Purkinje cell (primary cell): Measurements from ENCODE around the gene PPY. TPM values are rescaled to one million over a fixed set of nuclear protein-coding genes. Genes with fewer than 3 reads are reported as not detected.

Experiments used
- polyA plus RNA-seq: library from polyadenylated mRNA; unstranded; fragments of >200 nt; fragmentation: Nextera tagmentation; gene quantifications from 2 replicates; pipeline ENCODE4 v1.2.1, GENCODE V29; 2014

Gene PPY, protein sequence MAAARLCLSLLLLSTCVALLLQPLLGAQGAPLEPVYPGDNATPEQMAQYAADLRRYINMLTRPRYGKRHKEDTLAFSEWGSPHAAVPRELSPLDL
- not detected in 2 replicates for polyA plus RNA-seq

DNA sequence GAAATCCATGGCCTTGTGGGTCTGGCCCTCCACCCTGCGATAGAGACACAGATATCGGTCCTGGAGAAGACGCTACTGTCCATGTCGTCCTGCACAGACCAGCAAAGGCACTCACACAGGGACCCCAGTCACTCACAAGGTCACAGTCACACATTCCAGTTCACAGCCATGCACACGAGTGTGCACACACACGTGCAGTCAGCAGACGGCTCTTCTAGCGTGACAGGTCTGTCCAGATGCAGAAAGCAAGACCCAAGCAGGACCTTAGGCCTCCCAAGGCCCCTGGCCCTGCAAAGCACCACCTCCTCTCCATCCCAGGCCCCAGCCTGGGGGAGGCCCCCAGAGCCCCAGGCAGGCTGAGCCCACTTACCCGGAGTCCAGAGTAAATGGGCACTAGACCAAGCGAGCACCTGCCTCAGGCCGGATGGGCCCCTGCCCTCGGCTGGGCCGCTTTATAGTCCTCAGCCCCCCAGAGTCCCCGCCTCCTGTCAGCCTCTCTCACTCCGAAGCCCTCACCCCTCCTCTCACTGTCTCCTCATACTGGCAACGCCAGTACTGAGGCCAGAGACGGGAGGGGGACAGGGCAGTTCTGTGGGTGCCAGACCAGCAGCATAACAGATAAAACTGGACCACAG, at the start of gene PPY:
Gene PPY (minus strand): TSS at position 426 of the 635 bp plus-strand sequence. CDS start 822 bp downstream, outside the sequence.

DNA sequence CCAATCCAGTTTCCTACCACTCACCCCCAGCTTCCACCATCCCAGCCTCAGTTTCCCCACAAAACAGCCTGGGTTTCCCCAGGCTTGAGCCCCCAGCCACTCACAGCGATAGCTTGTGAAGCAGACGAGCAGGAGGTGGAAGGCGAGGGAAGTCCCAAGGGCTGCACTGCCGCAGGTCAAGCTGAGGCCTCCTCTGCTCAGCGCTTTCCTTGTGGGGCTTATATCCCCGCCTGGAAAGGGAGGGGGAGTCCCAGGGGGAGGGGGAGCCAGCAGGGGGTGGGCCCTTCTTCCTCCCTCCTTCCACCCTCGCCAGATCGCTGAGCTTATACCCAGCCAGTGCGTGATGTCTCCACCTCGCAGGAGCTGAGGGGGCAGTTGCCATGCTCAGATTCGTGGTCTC, 11.5 kb upstream of the PPY start, which contains the start of gene PYY:
Gene PYY (minus strand): TSS at position 195 of the 400 bp plus-strand sequence. CDS start 457 bp downstream, outside the sequence.

DNA sequence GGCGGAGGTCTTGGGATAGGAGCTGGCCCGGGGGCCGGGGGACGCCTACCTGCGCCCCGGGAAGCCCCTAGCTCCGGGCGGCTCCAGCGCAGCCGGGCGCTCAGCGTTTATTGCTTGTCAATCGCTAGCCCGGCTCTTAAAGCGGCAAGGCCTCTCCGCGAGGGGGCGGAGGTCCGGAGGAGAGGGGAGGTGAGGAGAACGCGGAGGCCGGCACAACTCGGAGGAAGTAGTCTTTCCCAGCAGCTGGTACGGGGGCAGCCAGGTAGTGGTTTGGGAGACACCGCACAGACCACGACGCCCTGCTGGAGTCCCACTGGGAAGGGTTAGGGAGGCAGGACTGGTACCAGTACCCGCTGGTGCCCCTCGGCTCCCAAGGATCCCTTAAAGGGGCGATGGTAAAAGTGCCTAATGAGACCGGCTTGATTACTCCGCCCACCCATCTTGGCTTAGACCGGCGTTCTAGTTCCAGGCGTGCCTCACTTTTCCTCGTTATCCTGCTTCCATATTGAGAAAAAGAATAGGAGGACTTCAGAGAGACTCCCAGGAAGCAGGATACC, 34.8 kb downstream of the PPY start, which contains the start of gene MPP2:
Gene MPP2 (minus strand): TSS at position 112 of the 557 bp plus-strand sequence. CDS start 3,076 bp downstream, outside the sequence.

Other genes starting within 250 kb of the PPY start
- not detected in 2 replicates for gene SOST, start 183.7 kb downstream of the PPY start, polyA plus RNA-seq
- 50.5 and 73.5 TPM in 2 replicates for gene DUSP3, start 163.5 kb downstream of the PPY start, polyA plus RNA-seq
- gene CFAP97D1, start 162.0 kb downstream of the PPY start, polyA plus RNA-seq, result not detected in 2 replicates
- gene MPP3, start 109.3 kb downstream of the PPY start, polyA plus RNA-seq, result 0.47 and 2.2 TPM in 2 replicates
- gene CD300LG, start 95.3 kb downstream of the PPY start, polyA plus RNA-seq, result not detected in 2 replicates
- gene MPP2, start 34.9 kb downstream of the PPY start, polyA plus RNA-seq, result 1.1 and 2.0 TPM in 2 replicates
- gene PYY, start 11.5 kb upstream of the PPY start, polyA plus RNA-seq, result not detected in 2 replicates
- not detected in 2 replicates for gene NAGS, start 62.1 kb upstream of the PPY start, polyA plus RNA-seq
- 12.3 and 23.1 TPM in 2 replicates for gene TMEM101, start 72.5 kb upstream of the PPY start, polyA plus RNA-seq
- 20.8 and 42.8 TPM in 2 replicates for gene LSM12, start 124.2 kb upstream of the PPY start, polyA plus RNA-seq
- gene G6PC3, start 128.3 kb upstream of the PPY start, polyA plus RNA-seq, result 57.5 and 128 TPM in 2 replicates
- 1.7 and 4.2 TPM in 2 replicates for gene HDAC5, start 181.2 kb upstream of the PPY start, polyA plus RNA-seq
- gene HROB, start 199.5 kb upstream of the PPY start, polyA plus RNA-seq, result 0.20 and 1.3 TPM in 2 replicates
- gene ASB16, start 228.2 kb upstream of the PPY start, polyA plus RNA-seq, result not detected in 2 replicates
- gene TMUB2, start 244.5 kb upstream of the PPY start, polyA plus RNA-seq, result 12.4 and 24.1 TPM in 2 replicates